ENCODE measurements around the gene PLCB3.
A peak's percentile ranks its signal among the peaks of the same experiment; 100 is the strongest.

PLCB3 gene

DNA sequence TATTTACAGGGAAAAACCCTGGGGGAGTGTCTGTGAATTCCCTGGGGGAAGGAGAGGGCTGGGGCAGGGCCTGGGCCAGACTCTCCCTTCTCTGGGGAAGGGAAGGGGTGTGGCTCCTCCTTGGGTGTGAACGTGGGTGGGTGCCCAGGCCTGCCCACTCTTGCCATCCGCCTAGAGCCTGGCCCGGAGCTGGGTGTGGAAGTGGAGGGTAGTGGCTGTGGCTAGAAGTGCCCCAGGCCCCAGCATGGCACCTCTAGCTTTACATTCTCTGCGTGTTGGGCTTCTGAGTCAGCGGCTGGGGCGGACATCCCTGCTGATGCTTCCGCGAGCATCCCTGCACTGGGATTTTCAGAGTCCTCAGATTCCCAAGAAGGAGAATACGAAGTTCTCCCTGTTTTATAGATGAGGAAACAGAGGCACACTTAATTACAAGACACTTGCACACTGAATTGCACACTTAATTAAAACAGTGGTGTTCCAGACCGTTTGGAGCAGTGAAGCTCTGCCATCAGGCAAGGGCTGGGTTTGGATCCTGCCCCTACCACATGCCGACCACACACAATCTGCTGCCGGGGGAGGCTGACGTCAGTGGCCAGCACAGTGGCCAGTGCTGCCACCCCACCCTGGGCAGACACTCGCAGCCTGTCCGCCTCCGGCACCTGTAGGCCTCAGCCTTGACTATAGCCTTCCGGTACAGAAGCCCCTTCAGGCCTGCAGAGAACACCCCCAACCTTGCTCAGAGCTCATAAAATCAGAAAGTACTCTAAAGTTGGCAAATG lies 25.5 kb downstream of the PLCB3 start:
- Histone ChIP-seq H3K27ac (no peak overlapping the region), H3K27me3 (no peaks in the 10 kb centered on the region), H3K9me3 (no peaks in the 10 kb centered on the region), H3K4me1 (peaks cover 0 to 10% (median 8%) of the 10 kb centered on the region in 4 donors), H3K36me3 (peaks cover 20 to 60% (median 29%) of the 10 kb centered on the region in 3 donors), H3K4me3 (no peak overlapping the region)
- intact Hi-C loops (cut with DNase I; ENCODE audit: low total_unique reads): no loop called here
- no peak for DNase-seq
- TF ChIP-seq, protein P1, sequence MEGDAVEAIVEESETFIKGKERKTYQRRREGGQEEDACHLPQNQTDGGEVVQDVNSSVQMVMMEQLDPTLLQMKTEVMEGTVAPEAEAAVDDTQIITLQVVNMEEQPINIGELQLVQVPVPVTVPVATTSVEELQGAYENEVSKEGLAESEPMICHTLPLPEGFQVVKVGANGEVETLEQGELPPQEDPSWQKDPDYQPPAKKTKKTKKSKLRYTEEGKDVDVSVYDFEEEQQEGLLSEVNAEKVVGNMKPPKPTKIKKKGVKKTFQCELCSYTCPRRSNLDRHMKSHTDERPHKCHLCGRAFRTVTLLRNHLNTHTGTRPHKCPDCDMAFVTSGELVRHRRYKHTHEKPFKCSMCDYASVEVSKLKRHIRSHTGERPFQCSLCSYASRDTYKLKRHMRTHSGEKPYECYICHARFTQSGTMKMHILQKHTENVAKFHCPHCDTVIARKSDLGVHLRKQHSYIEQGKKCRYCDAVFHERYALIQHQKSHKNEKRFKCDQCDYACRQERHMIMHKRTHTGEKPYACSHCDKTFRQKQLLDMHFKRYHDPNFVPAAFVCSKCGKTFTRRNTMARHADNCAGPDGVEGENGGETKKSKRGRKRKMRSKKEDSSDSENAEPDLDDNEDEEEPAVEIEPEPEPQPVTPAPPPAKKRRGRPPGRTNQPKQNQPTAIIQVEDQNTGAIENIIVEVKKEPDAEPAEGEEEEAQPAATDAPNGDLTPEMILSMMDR (IDR thresholded peaks at IDR 0.05): no peak

- H3K27ac ChIP-seq: no peak overlapping the region
- intact Hi-C loops (cut with DNase I; ENCODE audit: low total_unique reads): no loop called here
- peaks cover 20 to 67% (median 35%) of the 10 kb centered on the region in 3 donors for H3K36me3 ChIP-seq
- no peak for DNase-seq
- H3K4me3 ChIP-seq: no peak overlapping the region
- H3K9me3 ChIP-seq: no peaks in the 10 kb centered on the region
- TF ChIP-seq, protein P1 (IDR thresholded peaks at IDR 0.05): no peak
- no peaks in the 10 kb centered on the region for H3K27me3 ChIP-seq
- peaks cover 0 to 16% (median 11%) of the 10 kb centered on the region in 4 donors for H3K4me1 ChIP-seq
These were observed 27.4 kb downstream of the PLCB3 start for GRCh38 chr11:64278576-64279190.

GRCh38 chr11:64281957-64282770 lies 30.8 kb downstream of the PLCB3 start:
- Histone ChIP-seq H3K9me3 (no peaks in the 10 kb centered on the region), H3K4me1 (peaks cover 0 to 32% (median 25%) of the 10 kb centered on the region in 4 donors), H3K27me3 (no peaks in the 10 kb centered on the region), H3K4me3 (no peak overlapping the region), H3K36me3 (peaks cover 19 to 46% (median 20%) of the 10 kb centered on the region in 3 donors), H3K27ac (no peak overlapping the region)
- DNase-seq: no peak
- TF ChIP-seq, protein P1 (IDR thresholded peaks at IDR 0.05): no peak
- intact Hi-C loops (cut with DNase I; ENCODE audit: low total_unique reads): no loop called here

DNA sequence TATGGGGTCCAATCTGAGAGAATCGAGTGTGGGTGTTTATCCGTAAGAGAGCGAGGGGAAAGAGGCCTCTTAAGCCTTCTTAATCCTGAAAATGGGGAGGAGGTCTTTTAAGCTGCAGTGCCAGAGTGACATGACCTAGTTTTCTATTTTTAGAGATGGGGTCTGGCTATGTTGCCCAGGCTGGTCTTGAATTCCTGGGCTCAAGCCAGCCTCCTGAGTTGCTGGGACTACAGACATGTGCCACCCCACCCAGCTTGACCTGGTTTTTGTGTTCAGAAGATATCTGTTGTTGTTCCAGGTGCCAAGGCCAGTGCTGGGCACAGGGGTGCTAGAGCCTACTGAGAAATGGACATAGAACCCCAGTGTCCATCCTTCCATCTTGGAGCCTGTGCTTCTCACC lies 31.8 kb downstream of the PLCB3 start:
- Histone ChIP-seq H3K4me1 (peaks cover 0 to 32% (median 26%) of the 10 kb centered on the region in 4 donors), H3K36me3 (peaks cover 10 to 37% (median 20%) of the 10 kb centered on the region in 3 donors), H3K27ac (peak overlapping the region in 1 of 2 donors; percentile 98), H3K9me3 (no peaks in the 10 kb centered on the region), H3K27me3 (peaks cover 0 to under 1% of the 10 kb centered on the region in 2 donors), H3K4me3 (no peak overlapping the region)
- DNase-seq: no peak
- intact Hi-C loops (cut with DNase I; ENCODE audit: low total_unique reads): no loop called here
- TF ChIP-seq, protein P1 (IDR thresholded peaks at IDR 0.05): no peak
